ENCODE data around the gene SLC8B1.

SLC8B1 gene

GRCh38 chr12:113257564-113257963 is 77.3 kb downstream of the SLC8B1 start:
- H3K36me3 Mint-ChIP-seq (ENCODE audit: low read depth), result peaks cover 17% of the 10 kb centered on the region
- H3K4me1 Mint-ChIP-seq, result peaks cover 25% of the 10 kb centered on the region
- H3K27ac Mint-ChIP-seq, result no peak overlapping the region
- no peak overlapping the region for H3K4me3 Mint-ChIP-seq
- H3K27me3 Mint-ChIP-seq (ENCODE audit: low read depth), result no peaks in the 10 kb centered on the region
- H3K9me3 Mint-ChIP-seq, result peaks cover 6% of the 10 kb centered on the region
- no peak for TF ChIP-seq CTCF (IDR thresholded peaks at IDR 0.05; ENCODE audit: unreplicated experiment in 3 of 3)

- peaks cover 8% of the 10 kb centered on the region for H3K27me3 Mint-ChIP-seq (ENCODE audit: low read depth)
Measured at GRCh38 chr12:113254298-113254697, 80.6 kb downstream of the SLC8B1 start.

GRCh38 chr12:113253532-113254285 is 81.2 kb downstream of the SLC8B1 start:
- Mint-ChIP-seq H3K27me3 (ENCODE audit: low read depth) (peaks cover 8% of the 10 kb centered on the region), H3K4me1 (peaks cover 6% of the 10 kb centered on the region), H3K36me3 (ENCODE audit: low read depth) (peaks cover 17% of the 10 kb centered on the region), H3K9me3 (peaks cover 6% of the 10 kb centered on the region), H3K4me3 (no peak overlapping the region), H3K27ac (no peak overlapping the region)
- no peak for TF ChIP-seq CTCF (IDR thresholded peaks at IDR 0.05; ENCODE audit: unreplicated experiment in 3 of 3)

More at GRCh38 chr12:113254298-113254697, 80.6 kb downstream of the SLC8B1 start:
- TF ChIP-seq CTCF (IDR thresholded peaks at IDR 0.05; ENCODE audit: unreplicated experiment in 3 of 3), result no peak
- H3K9me3 Mint-ChIP-seq, result peaks cover 6% of the 10 kb centered on the region
- no peak overlapping the region for H3K4me3 Mint-ChIP-seq
- peaks cover 17% of the 10 kb centered on the region for H3K36me3 Mint-ChIP-seq (ENCODE audit: low read depth)
- H3K4me1 Mint-ChIP-seq, result peaks cover 4% of the 10 kb centered on the region
- no peak overlapping the region for H3K27ac Mint-ChIP-seq

GRCh38 chr12:113252494-113252893 is 82.4 kb downstream of the SLC8B1 start:
- no peak for TF ChIP-seq CTCF (IDR thresholded peaks at IDR 0.05; ENCODE audit: unreplicated experiment in 3 of 3)
- Mint-ChIP-seq H3K36me3 (ENCODE audit: low read depth) (peaks cover 17% of the 10 kb centered on the region), H3K27ac (no peak overlapping the region), H3K4me1 (peaks cover 18% of the 10 kb centered on the region), H3K9me3 (peaks cover 6% of the 10 kb centered on the region), H3K27me3 (ENCODE audit: low read depth) (peaks cover 8% of the 10 kb centered on the region), H3K4me3 (no peak overlapping the region)

- H3K36me3 Mint-ChIP-seq (ENCODE audit: low read depth), result peaks cover 17% of the 10 kb centered on the region
- peaks cover 8% of the 10 kb centered on the region for H3K27me3 Mint-ChIP-seq (ENCODE audit: low read depth)
- peaks cover 27% of the 10 kb centered on the region for H3K4me1 Mint-ChIP-seq
- no peak overlapping the region for H3K27ac Mint-ChIP-seq
- no peak for TF ChIP-seq CTCF (IDR thresholded peaks at IDR 0.05; ENCODE audit: unreplicated experiment in 3 of 3)
- peaks cover 6% of the 10 kb centered on the region for H3K9me3 Mint-ChIP-seq
- no peak overlapping the region for H3K4me3 Mint-ChIP-seq
Measured at GRCh38 chr12:113251404-113252070, 83.4 kb downstream of the SLC8B1 start.

All from nephron (organoid).